PC-9 (cell line): Measurements from ENCODE around the gene CBY1. TPM values are rescaled to one million over a fixed set of nuclear protein-coding genes. Genes with fewer than 3 reads are reported as not detected.
A peak's percentile ranks its signal among the peaks of the same experiment; 100 is the strongest.

Experiments used
- BruUV-seq: library from RNA; stranded (reverse); fragments of 400-500 nt; replicated peaks from 2 replicates; lab custom pipeline; 2021; lab: Mats Ljungman, UMichigan
- CTCF ChIA-PET: fragments of 300-600 bp; sonication (Branson Sonifier 250); formaldehyde crosslinking; loops from one replicate; lab custom pipeline; 2022; ENCODE audit warnings: antibody characterized with exemption; lab: Charles Lee
- POLR2A ChIA-PET: fragments of 300-600 bp; sonication (Branson Sonifier 250); formaldehyde crosslinking; loops from one replicate; lab custom pipeline; 2022; ENCODE audit warnings: antibody characterized with exemption; ENCODE audit not compliant: unreplicated experiment; lab: Charles Lee
- DNase-seq, 2 experiments: peaks; one replicate each; pipeline versions ENCODE4 v3.0.0 to v3.0.0-alpha.2; 2015 to 2022; ENCODE audit warnings: mixed read lengths in 1 of 2
- H2AFZ ChIP-seq: fragments of 200-600 bp; sonication (generic); 2 replicates; pipeline ENCODE4 v1.8.1; 2017; ENCODE audit warnings: antibody characterized with exemption
- H3F3A ChIP-seq: fragments of 200-600 bp; sonication (generic); 2 replicates; pipeline ENCODE4 v1.8.1; 2017; ENCODE audit warnings: antibody characterized with exemption, mild to moderate bottlenecking, low read depth; ENCODE audit not compliant: insufficient read depth
- H3K27ac ChIP-seq: fragments of 200-600 bp; sonication (generic); 2 replicates; pipeline ENCODE4 v1.6.1; 2016; ENCODE audit warnings: mixed run types
- H3K27me3 ChIP-seq: fragments of 200-600 bp; sonication (generic); 2 replicates; pipeline ENCODE4 v1.6.1; 2016; ENCODE audit warnings: low read depth, mixed run types; ENCODE audit not compliant: insufficient read depth
- H3K36me3 ChIP-seq: fragments of 200-600 bp; sonication (generic); 2 replicates; pipeline ENCODE4 v1.6.1; 2016; ENCODE audit warnings: low read depth, mixed run types
- H3K4me1 ChIP-seq: fragments of 200-600 bp; sonication (generic); replicated peaks from 2 replicates; pipeline ENCODE4 v1.6.1; 2016; ENCODE audit warnings: mixed run types; ENCODE audit not compliant: insufficient read depth
- H3K4me2 ChIP-seq: fragments of 200-600 bp; sonication (generic); 2 replicates; pipeline ENCODE4 v1.6.1; 2017; ENCODE audit warnings: mixed run types
- H3K4me3 ChIP-seq: fragments of 200-600 bp; sonication (generic); 2 replicates; pipeline ENCODE4 v1.6.1; 2016; ENCODE audit warnings: mixed run types
- H3K79me2 ChIP-seq: fragments of 200-600 bp; sonication (generic); 2 replicates; pipeline ENCODE4 v1.6.1; 2017; ENCODE audit warnings: low read depth, mixed run types
- H3K9me2 ChIP-seq: fragments of 200-600 bp; sonication (generic); 2 replicates; pipeline ENCODE4 v1.8.1; 2017; ENCODE audit warnings: mild to moderate bottlenecking; ENCODE audit not compliant: insufficient read depth
- H3K9me3 ChIP-seq: fragments of 200-600 bp; sonication (generic); 2 replicates; pipeline ENCODE4 v1.8.1; 2016; ENCODE audit warnings: low read depth; ENCODE audit not compliant: insufficient read depth
- H4K20me1 ChIP-seq: fragments of 200-600 bp; sonication (generic); 2 replicates; pipeline ENCODE4 v1.8.1; 2017; ENCODE audit not compliant: insufficient read depth
- EZH2 ChIP-seq: fragments of 200-600 bp; sonication (generic); IDR thresholded peaks from 2 replicates; pipeline ENCODE4 v1.8.0; 2017; ENCODE audit warnings: antibody characterized with exemption, low read depth
- intact Hi-C: fragments of 100-400 bp; cut with micrococcal nuclease; formaldehyde crosslinking; loops from one replicate; pipeline ENCODE4 v1.10.0; 2022; ENCODE audit not compliant: unreplicated experiment
- total RNA-seq: library from RNA; stranded (reverse); gene quantifications from 2 replicates; pipeline ENCODE4 v1.2.3, GENCODE V29; 2021
- TF ChIP-seq, protein P1 (sequence below): fragments of 200-600 bp; sonication (generic); conservative IDR thresholded peaks from 2 replicates; pipeline ENCODE4 v1.6.1; 2017; ENCODE audit warnings: mixed run types, antibody characterized with exemption, mild to moderate bottlenecking, moderate library complexity

CBY1 gene
- total RNA-seq, 1 experiment from 2014 or later = 58.9 TPM

DNA sequence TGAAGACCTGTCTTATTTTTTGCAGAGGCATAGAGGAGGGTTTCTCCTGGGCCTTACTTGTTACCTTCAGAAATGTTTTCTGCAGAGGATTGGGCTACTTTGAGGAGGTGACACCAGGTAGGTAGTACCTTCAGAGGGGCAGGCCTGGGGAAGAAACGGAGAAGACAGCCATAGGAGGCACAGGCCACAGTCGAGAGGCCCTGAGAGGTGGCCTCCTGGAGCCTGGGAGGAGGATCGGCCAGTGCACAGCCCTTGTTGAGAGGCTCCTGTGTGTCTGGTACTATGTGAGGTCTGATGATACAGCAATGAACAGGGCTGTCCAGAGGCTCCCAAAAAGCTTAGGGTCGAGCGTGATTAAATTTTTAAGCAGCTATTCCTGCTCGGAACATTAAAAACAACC is 60.8 kb downstream of the CBY1 start:
- CTCF ChIA-PET = interaction anchor here (0.5 to 2.0 kb wide), 2 partner anchors 10 to 356 kb away, joined by 4 to 13 read pairs; no protein-coding TSS in a partner anchor
- peaks cover 37% of the 10 kb centered on the region for H3F3A ChIP-seq
- no TSS peak for BruUV-seq

DNA sequence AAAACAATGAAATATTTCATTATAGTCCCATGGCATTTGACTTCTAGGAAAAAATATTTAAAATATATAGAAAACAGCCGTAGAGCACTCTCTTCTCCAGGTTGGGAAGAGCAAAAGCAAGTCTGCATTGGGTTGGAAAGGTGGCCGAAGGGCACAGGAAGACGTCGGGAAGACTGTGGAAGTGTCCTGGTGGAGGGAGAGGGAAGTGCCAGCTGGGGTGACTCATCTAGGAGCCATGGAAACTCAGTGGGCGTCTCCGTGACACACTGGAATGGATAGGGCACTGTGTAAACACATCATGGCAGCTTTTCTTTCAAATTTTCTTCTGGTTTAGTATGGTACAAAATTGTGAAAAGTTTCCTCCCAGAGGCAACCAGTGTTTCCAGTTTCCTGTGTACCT is 62.0 kb downstream of the CBY1 start:
- Histone ChIP-seq H3K9me2 (no peaks in the 10 kb centered on the region), H4K20me1 (peaks cover 66% of the 10 kb centered on the region), H3K36me3 (peaks cover 48% of the 10 kb centered on the region), H3K4me1 (peaks cover 23% of the 10 kb centered on the region), H3F3A (peaks cover 37% of the 10 kb centered on the region), H3K4me3 (no peak overlapping the region), H3K9me3 (no peaks in the 10 kb centered on the region), H3K79me2 (peaks cover 65% of the 10 kb centered on the region), H2AFZ (no peak overlapping the region), H3K4me2 (peak overlapping the region; percentile 69), H3K27ac (peak overlapping the region; percentile 57), H3K27me3 (no peaks in the 10 kb centered on the region)
- intact Hi-C loops = no loop called here
- POLR2A ChIA-PET = interaction anchor here (0.7 kb wide), 3 partner anchors 12 to 964 kb away, joined by 3 to 5 read pairs (median 3); no protein-coding TSS in a partner anchor
- CTCF ChIA-PET = interaction anchor here (1.4 to 2.0 kb wide), 2 partner anchors 11 to 48 kb away, joined by 4 read pairs; no protein-coding TSS in a partner anchor
- no peak for TF ChIP-seq EZH2
- TF ChIP-seq, protein P1, sequence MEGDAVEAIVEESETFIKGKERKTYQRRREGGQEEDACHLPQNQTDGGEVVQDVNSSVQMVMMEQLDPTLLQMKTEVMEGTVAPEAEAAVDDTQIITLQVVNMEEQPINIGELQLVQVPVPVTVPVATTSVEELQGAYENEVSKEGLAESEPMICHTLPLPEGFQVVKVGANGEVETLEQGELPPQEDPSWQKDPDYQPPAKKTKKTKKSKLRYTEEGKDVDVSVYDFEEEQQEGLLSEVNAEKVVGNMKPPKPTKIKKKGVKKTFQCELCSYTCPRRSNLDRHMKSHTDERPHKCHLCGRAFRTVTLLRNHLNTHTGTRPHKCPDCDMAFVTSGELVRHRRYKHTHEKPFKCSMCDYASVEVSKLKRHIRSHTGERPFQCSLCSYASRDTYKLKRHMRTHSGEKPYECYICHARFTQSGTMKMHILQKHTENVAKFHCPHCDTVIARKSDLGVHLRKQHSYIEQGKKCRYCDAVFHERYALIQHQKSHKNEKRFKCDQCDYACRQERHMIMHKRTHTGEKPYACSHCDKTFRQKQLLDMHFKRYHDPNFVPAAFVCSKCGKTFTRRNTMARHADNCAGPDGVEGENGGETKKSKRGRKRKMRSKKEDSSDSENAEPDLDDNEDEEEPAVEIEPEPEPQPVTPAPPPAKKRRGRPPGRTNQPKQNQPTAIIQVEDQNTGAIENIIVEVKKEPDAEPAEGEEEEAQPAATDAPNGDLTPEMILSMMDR = peak; percentile 82
- peak; percentile 84 to 91 for DNase-seq
- BruUV-seq = no TSS peak

More for the DNA sequence above, 60.8 kb downstream of the CBY1 start:
- intact Hi-C loops = no loop called here
- no peak overlapping the region for H2AFZ ChIP-seq
- H3K36me3 ChIP-seq = peaks cover 38% of the 10 kb centered on the region
- no peak overlapping the region for H3K27ac ChIP-seq
- H3K9me2 ChIP-seq = no peaks in the 10 kb centered on the region
- peaks cover 78% of the 10 kb centered on the region for H4K20me1 ChIP-seq
- H3K4me2 ChIP-seq = no peak overlapping the region
- H3K79me2 ChIP-seq = peaks cover 77% of the 10 kb centered on the region
- TF ChIP-seq, protein P1 = no peak
- TF ChIP-seq EZH2 = no peak
- H3K4me3 ChIP-seq = no peak overlapping the region
- no peak for DNase-seq
- POLR2A ChIA-PET = no interaction called here
- peaks cover 23% of the 10 kb centered on the region for H3K4me1 ChIP-seq
- H3K9me3 ChIP-seq = no peaks in the 10 kb centered on the region
- H3K27me3 ChIP-seq = no peaks in the 10 kb centered on the region

DNA sequence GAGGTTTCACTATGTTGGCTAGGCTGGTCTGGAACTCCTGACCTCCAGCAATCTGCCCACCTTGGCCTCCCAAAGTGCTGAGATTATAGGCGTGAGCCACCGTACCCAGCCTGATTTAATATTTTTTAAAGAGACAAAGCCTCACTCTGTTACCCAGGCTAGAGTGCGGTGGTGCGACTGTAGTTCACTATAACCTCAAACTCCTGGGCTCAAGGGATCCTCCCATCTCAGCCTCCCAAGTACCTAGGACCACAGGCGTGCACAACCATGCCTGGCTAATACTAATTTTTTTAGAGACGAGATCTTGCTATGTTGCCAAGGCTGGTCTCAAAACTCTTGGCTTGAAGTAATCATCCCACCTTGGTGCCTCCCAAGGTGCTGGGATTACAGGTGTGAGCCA is 62.8 kb downstream of the CBY1 start:
- intact Hi-C loops = no loop called here
- H3K9me2 ChIP-seq = no peaks in the 10 kb centered on the region
- H3F3A ChIP-seq = peaks cover 40% of the 10 kb centered on the region
- peaks cover 23% of the 10 kb centered on the region for H3K4me1 ChIP-seq
- ChIA-PET CTCF (interaction anchor here (1.4 kb wide), 1 partner anchor 47 kb away, joined by 4 read pairs; no protein-coding TSS in a partner anchor), POLR2A (no interaction called here)
- H3K27ac ChIP-seq = peak overlapping the region; percentile 57
- H3K9me3 ChIP-seq = no peaks in the 10 kb centered on the region
- H3K27me3 ChIP-seq = no peaks in the 10 kb centered on the region
- peak overlapping the region; percentile 69; the same call in 1 of the 2 replicates for H3K4me2 ChIP-seq
- no peak overlapping the region for H3K4me3 ChIP-seq
- no TSS peak for BruUV-seq
- peaks cover 62% of the 10 kb centered on the region for H3K79me2 ChIP-seq
- TF ChIP-seq EZH2 = no peak
- TF ChIP-seq, protein P1 = no peak
- H4K20me1 ChIP-seq = peaks cover 59% of the 10 kb centered on the region
- no peak overlapping the region for H2AFZ ChIP-seq
- no peak for DNase-seq
- H3K36me3 ChIP-seq = peaks cover 55% of the 10 kb centered on the region
